Liver (tissue), 9 donors: Measurements from ENCODE around the gene FKRP. TPM values are rescaled to one million over a fixed set of nuclear protein-coding genes. Genes with fewer than 3 reads are reported as not detected.
A peak's percentile ranks its signal among the peaks of the same experiment; 100 is the strongest.

ENCODE experiments used
- DNase-seq: peaks from one replicate; pipeline ENCODE4 v3.0.0-alpha.2; 2017; ENCODE audit warnings: low spot score
- H3K27ac ChIP-seq, 2 donors: one replicate each; pipeline ENCODE4 v1.7.0; 2013; ENCODE audit warnings: inconsistent platforms in 2 of 2, low read length in 2 of 2, control low read depth in 1 of 2, low read depth in 1 of 2, mild to moderate bottlenecking in 1 of 2
- H3K27me3 ChIP-seq, 4 donors: one replicate each; pipeline versions ENCODE4 v1.6.1 to v1.7.0; 2013; ENCODE audit warnings: low read length in 3 of 4, inconsistent platforms in 1 of 4, mild to moderate bottlenecking in 1 of 4, moderate library complexity in 1 of 4; ENCODE audit not compliant: control insufficient read depth in 4 of 4, insufficient read depth in 4 of 4
- H3K36me3 ChIP-seq, 4 donors: one replicate each; pipeline versions ENCODE4 v1.6.1 to v1.7.0; 2013; ENCODE audit warnings: low read length in 3 of 4, mild to moderate bottlenecking in 3 of 4, low read depth in 1 of 4, moderate library complexity in 1 of 4; ENCODE audit not compliant: control insufficient read depth in 4 of 4, insufficient read depth in 3 of 4
- H3K4me1 ChIP-seq, 4 donors: one replicate each; pipeline versions ENCODE4 v1.6.1 to v1.7.0; 2013; ENCODE audit warnings: low read length in 3 of 4, mild to moderate bottlenecking in 3 of 4, moderate library complexity in 1 of 4; ENCODE audit not compliant: control insufficient read depth in 4 of 4, insufficient read depth in 4 of 4
- H3K4me3 ChIP-seq, 3 donors: one replicate each; pipeline versions ENCODE4 v1.6.1 to v1.7.0; 2013; ENCODE audit warnings: low read length in 3 of 3, control low read depth in 1 of 3, low read depth in 1 of 3, mild to moderate bottlenecking in 1 of 3
- H3K9ac ChIP-seq, 2 donors: one replicate each; pipeline ENCODE4 v1.7.0; 2013; ENCODE audit warnings: low read length in 2 of 2, mild to moderate bottlenecking in 2 of 2, moderate library complexity in 2 of 2, control low read depth in 1 of 2, low read depth in 1 of 2
- H3K9me3 ChIP-seq, 4 donors: one replicate each; pipeline versions ENCODE4 v1.6.1 to v1.7.0; 2013; ENCODE audit warnings: low read length in 3 of 4; ENCODE audit not compliant: control insufficient read depth in 4 of 4
- CTCF ChIP-seq: fragments of 150-350 bp; IDR thresholded peaks from 2 replicates; pipeline ENCODE4 v1.5.1; 2017; ENCODE audit warnings: improper control_type of control experiment, low read depth, low read length; ENCODE audit not compliant: missing input control
- FOXA2 ChIP-seq: IDR thresholded peaks from 2 replicates; pipeline ENCODE4 v1.6.1; 2016; ENCODE audit warnings: antibody characterized with exemption
- HNF4A ChIP-seq, 2 donors: conservative IDR thresholded peaks; 2 replicates each; pipeline ENCODE4 v1.6.1; 2016; ENCODE audit warnings: antibody characterized with exemption in 2 of 2, mild to moderate bottlenecking in 2 of 2
- JUND ChIP-seq, 2 donors: IDR thresholded peaks; 2 replicates each; pipeline ENCODE4 v1.6.1; 2016; ENCODE audit warnings: antibody characterized with exemption in 2 of 2
- NR2F2 ChIP-seq: IDR thresholded peaks from 2 replicates; pipeline ENCODE4 v1.6.1; 2016; ENCODE audit warnings: antibody characterized with exemption
- RAD21 ChIP-seq, 2 donors: IDR thresholded peaks; 2 replicates each; pipeline ENCODE4 v1.6.1; 2016; ENCODE audit warnings: antibody characterized with exemption in 2 of 2, mild to moderate bottlenecking in 2 of 2
- RXRA ChIP-seq, 2 donors: IDR thresholded peaks; 2 replicates each; pipeline ENCODE4 v1.6.1; 2017 to 2018; ENCODE audit warnings: antibody characterized with exemption in 2 of 2, mild to moderate bottlenecking in 1 of 2
- SP1 ChIP-seq: IDR thresholded peaks from 2 replicates; pipeline ENCODE4 v1.6.1; 2018; ENCODE audit warnings: antibody characterized with exemption, mild to moderate bottlenecking
- ZBTB33 ChIP-seq: IDR thresholded peaks from 2 replicates; pipeline ENCODE4 v1.6.1; 2016; ENCODE audit warnings: antibody characterized with exemption
- WGBS: extraction: QIAGEN DNeasy Blood & Tissue Kit; methylation state at CpG from one replicate; pipeline ENCODE4 v1.1.7; 2013; 5-methylcytosine and 5-hydroxymethylcytosine counted together
- polyA plus RNA-seq, 2 donors: library from polyadenylated mRNA; stranded (reverse) in 1 of 2; unstranded in 1 of 2; fragments of 200-250 nt in 1 of 2; fragments of >200 nt in 1 of 2; fragmentation: Nextera tagmentation in 1 of 2; extraction: Ambion mirVana in 1 of 2; gene quantifications; one replicate each; pipeline versions ENCODE4 v1.2.1 to v1.2.3, GENCODE V29; 2013 to 2015
- total RNA-seq, 2 donors: library from RNA; depleted of rRNA; stranded (reverse); fragments of >200 nt; gene quantifications; one replicate each; pipeline ENCODE4 v1.2.3, GENCODE V29; 2014
- TF ChIP-seq, protein P1 (sequence below): IDR thresholded peaks from 2 replicates; pipeline ENCODE4 v1.6.1; 2016; ENCODE audit warnings: antibody characterized with exemption
- TF ChIP-seq, protein P2 (sequence below): IDR thresholded peaks from 2 replicates; pipeline ENCODE4 v1.6.1; 2016; ENCODE audit warnings: antibody characterized with exemption, mild to moderate bottlenecking
- donor health status: healthy.
- donor health status: healthy.
- donor health status: healthy.
- donor health status: healthy.
- donor health status: healthy.

The FKRP gene
- total and polyA plus RNA-seq, 4 donors, result 2.5 to 11.1 (median 8.1) TPM

- TF ChIP-seq ZBTB33, result no peak
- TF ChIP-seq, protein P1, sequence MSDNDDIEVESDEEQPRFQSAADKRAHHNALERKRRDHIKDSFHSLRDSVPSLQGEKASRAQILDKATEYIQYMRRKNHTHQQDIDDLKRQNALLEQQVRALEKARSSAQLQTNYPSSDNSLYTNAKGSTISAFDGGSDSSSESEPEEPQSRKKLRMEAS, result no peak
- no peak for TF ChIP-seq JUND (IDR thresholded peaks at IDR 0.05)
- TF ChIP-seq NR2F2, result no peak
- TF ChIP-seq HNF4A (conservative IDR thresholded peaks at IDR 0.05), result no peak
Observed at GRCh38 chr19:46727757-46728156, 18.1 kb upstream of the FKRP start (continued).

DNA sequence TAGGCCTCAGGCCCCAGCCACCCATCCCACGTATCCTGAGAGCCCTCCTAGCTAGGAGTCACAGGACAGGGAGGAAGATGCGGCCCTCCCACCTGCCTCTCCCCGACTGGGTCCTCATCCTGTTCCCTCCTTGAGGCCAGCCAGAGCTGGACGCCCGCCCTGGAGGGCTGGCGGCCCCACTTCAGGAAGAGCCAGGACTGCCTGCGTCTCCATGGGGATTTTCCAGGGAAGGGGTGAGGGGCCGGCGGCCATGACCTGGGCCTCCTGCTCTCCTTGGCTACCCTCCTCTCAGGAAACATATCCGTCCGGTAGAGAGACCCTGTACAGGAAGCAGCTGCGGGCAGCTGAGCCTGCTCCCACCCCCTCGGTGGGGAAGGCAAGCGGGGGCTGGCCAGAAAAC lies 17.6 kb upstream of the FKRP start:
- TF ChIP-seq SP1 (peak; percentile 24), NR2F2 (peak; percentile 90), RXRA (IDR thresholded peaks at IDR 0.05) (peak in 1 of 2 donors; percentile 45), HNF4A (conservative IDR thresholded peaks at IDR 0.05) (no peak)
- no peak for DNase-seq
- Histone ChIP-seq H3K27me3 (no peaks in the 10 kb centered on the region), H3K27ac (peak overlapping the region; percentile 6 to 33), H3K9ac (no peak overlapping the region), H3K4me3 (no peak overlapping the region), H3K9me3 (no peaks in the 10 kb centered on the region), H3K36me3 (peaks cover 19 to 78% (median 36%) of the 10 kb centered on the region in 4 donors), H3K4me1 (peaks cover 0 to 20% (median 9%) of the 10 kb centered on the region in 4 donors)
- whole genome bisulfite sequencing, result 73% methylated on average over 14 of the region's 14 CpGs

GRCh38 chr19:46728693-46729339 lies 17.0 kb upstream of the FKRP start:
- H3K9ac ChIP-seq, result no peak overlapping the region
- H3K9me3 ChIP-seq, result no peaks in the 10 kb centered on the region
- TF ChIP-seq CTCF, result peak; percentile 76
- no peak for TF ChIP-seq FOXA2
- TF ChIP-seq RAD21 (IDR thresholded peaks at IDR 0.05), result peak; percentile 79 to 88
- peaks cover 21 to 74% (median 37%) of the 10 kb centered on the region in 4 donors for H3K36me3 ChIP-seq
- peaks cover 0 to 22% (median 10%) of the 10 kb centered on the region in 4 donors for H3K4me1 ChIP-seq
- no peaks in the 10 kb centered on the region for H3K27me3 ChIP-seq
- no peak overlapping the region for H3K4me3 ChIP-seq
- 48% methylated on average over 20 of the region's 20 CpGs for WGBS
- peak; percentile 89 for DNase-seq
- peak overlapping the region; percentile 6 to 33 for H3K27ac ChIP-seq

DNA sequence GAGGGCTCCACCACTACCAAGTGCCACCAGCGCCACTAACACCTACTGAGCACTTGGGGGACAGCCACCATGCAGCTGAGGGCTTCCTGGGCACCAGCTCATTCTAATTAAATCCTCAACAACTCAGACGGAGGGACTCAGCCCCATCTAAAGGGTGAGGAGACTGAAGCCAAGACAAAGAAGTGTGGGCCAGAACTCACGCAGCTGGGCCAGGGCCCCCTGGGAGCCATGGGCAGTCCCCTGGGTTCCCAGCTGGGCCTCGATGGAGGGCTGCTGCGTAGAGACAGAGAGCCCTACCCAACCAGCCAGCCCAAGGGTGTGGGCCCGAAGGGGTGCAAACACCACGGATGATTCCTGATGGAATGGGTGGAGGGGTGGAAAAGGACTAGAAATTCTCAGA lies 16.2 kb upstream of the FKRP start:
- H3K9me3 ChIP-seq, result no peaks in the 10 kb centered on the region
- peaks cover 23 to 66% (median 36%) of the 10 kb centered on the region in 4 donors for H3K36me3 ChIP-seq
- H3K27me3 ChIP-seq, result no peaks in the 10 kb centered on the region
- H3K27ac ChIP-seq, result no peak overlapping the region
- H3K4me1 ChIP-seq, result peaks cover 0 to 26% (median 14%) of the 10 kb centered on the region in 4 donors
- H3K4me3 ChIP-seq, result no peak overlapping the region
- no peak overlapping the region for H3K9ac ChIP-seq
- DNase-seq, result no peak
- WGBS, result 91% methylated on average over 7 of the region's 7 CpGs
- no peak for TF ChIP-seq HNF4A (conservative IDR thresholded peaks at IDR 0.05)
- no peak for TF ChIP-seq CTCF
- no peak for TF ChIP-seq ZBTB33
- TF ChIP-seq RAD21 (IDR thresholded peaks at IDR 0.05), result no peak
- TF ChIP-seq JUND (IDR thresholded peaks at IDR 0.05), result no peak
- TF ChIP-seq, protein P2, sequence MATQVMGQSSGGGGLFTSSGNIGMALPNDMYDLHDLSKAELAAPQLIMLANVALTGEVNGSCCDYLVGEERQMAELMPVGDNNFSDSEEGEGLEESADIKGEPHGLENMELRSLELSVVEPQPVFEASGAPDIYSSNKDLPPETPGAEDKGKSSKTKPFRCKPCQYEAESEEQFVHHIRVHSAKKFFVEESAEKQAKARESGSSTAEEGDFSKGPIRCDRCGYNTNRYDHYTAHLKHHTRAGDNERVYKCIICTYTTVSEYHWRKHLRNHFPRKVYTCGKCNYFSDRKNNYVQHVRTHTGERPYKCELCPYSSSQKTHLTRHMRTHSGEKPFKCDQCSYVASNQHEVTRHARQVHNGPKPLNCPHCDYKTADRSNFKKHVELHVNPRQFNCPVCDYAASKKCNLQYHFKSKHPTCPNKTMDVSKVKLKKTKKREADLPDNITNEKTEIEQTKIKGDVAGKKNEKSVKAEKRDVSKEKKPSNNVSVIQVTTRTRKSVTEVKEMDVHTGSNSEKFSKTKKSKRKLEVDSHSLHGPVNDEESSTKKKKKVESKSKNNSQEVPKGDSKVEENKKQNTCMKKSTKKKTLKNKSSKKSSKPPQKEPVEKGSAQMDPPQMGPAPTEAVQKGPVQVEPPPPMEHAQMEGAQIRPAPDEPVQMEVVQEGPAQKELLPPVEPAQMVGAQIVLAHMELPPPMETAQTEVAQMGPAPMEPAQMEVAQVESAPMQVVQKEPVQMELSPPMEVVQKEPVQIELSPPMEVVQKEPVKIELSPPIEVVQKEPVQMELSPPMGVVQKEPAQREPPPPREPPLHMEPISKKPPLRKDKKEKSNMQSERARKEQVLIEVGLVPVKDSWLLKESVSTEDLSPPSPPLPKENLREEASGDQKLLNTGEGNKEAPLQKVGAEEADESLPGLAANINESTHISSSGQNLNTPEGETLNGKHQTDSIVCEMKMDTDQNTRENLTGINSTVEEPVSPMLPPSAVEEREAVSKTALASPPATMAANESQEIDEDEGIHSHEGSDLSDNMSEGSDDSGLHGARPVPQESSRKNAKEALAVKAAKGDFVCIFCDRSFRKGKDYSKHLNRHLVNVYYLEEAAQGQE, result no peak
- no peak for TF ChIP-seq NR2F2
